Left lung (tissue), 10 donors: ENCODE measurements around the gene TRERF1. TPM values are rescaled to one million over a fixed set of nuclear protein-coding genes. Genes with fewer than 3 reads are reported as not detected.

Source experiments
- ATAC-seq: fragments of 200-7000 bp; cut with Tn5 transposase; one replicate; pipeline ENCODE4 v1.9.1; 2020; ENCODE audit warnings: moderate library complexity
- DNase-seq, 4 donors: peaks; one replicate each; pipeline ENCODE4 v3.0.0-alpha.2; 2013 to 2020
- H3K27ac ChIP-seq, 2 donors: fragments of 200-600 bp; sonication (generic) in 1 of 2; one replicate each; pipeline versions ENCODE4 v1.5.0 to v1.8.0; 2020 to 2021
- H3K27me3 ChIP-seq, 2 donors: fragments of 200-600 bp; sonication (generic) in 1 of 2; one replicate each; pipeline versions ENCODE4 v1.5.0 to v1.8.0; 2020 to 2021
- H3K36me3 ChIP-seq, 2 donors: fragments of 200-600 bp; sonication (generic) in 1 of 2; one replicate each; pipeline versions ENCODE4 v1.5.0 to v1.8.0; 2020 to 2021
- H3K4me1 ChIP-seq, 2 donors: fragments of 200-600 bp; one replicate each; pipeline ENCODE4 v1.8.0; 2021
- H3K4me3 ChIP-seq, 2 donors: fragments of 200-600 bp; sonication (generic) in 1 of 2; one replicate each; pipeline versions ENCODE4 v1.5.0 to v1.8.0; 2020 to 2021; ENCODE audit warnings: mild to moderate bottlenecking in 1 of 2
- H3K9me3 ChIP-seq, 2 donors: fragments of 200-600 bp; sonication (generic) in 1 of 2; one replicate each; pipeline versions ENCODE4 v1.5.0 to v1.8.0; 2020 to 2021
- intact Hi-C, 2 donors: fragments of 100-400 bp; cut with DNase I; formaldehyde crosslinking; loops; one replicate each; pipeline versions ENCODE4 v1.11.2 to v1.14.2; 2022
- polyA plus RNA-seq, 6 donors: library from polyadenylated mRNA; unstranded; fragments of 120-200 nt; gene quantifications; one replicate each; pipeline ENCODE4 v1.2.1, GENCODE V29; 2013; ENCODE audit not compliant: insufficient read length in 6 of 6
- total RNA-seq, 2 donors: library from RNA; stranded (reverse); fragmentation: NEBNext Ultra II Directional; extraction: Animal tissue kit (Norgen Biotek cat#: 25700); gene quantifications; one replicate each; pipeline ENCODE4 v1.2.1, GENCODE V29; 2021
- TF ChIP-seq, protein P1 (sequence below), 2 donors: fragments of 200-600 bp; sonication (generic) in 1 of 2; IDR thresholded peaks; one replicate each; pipeline versions ENCODE4 v1.5.0 to v1.8.0; 2021; ENCODE audit warnings: antibody characterized with exemption in 2 of 2
- donor health status: DM: no; HTN: yes; CAD: no.
- donor health status: DM: no; HTN: no; CAD: no.

Gene TRERF1
- total and polyA plus RNA-seq, 8 donors: 3.7 to 24.9 (median 20.7) TPM

DNA sequence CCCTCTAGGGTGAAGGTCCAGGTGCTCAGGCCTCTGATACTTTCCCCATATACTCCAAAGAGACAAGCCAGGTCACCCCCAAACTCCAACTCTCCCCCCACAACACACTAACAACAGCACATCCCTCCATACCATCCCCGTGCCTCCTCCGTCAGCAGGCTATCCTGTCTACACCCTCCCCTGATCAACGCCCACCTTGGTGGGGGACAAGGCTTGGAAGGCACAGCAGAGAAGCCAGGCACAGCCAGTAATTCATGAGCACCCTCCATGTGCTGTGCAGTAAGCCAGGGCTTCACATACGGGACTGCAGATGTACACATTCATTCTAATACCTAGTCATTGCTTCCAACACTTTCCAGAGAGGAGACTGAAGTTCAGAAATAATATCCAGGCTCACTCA lies 57.6 kb downstream of the TRERF1 start:
- TF ChIP-seq, protein P1, sequence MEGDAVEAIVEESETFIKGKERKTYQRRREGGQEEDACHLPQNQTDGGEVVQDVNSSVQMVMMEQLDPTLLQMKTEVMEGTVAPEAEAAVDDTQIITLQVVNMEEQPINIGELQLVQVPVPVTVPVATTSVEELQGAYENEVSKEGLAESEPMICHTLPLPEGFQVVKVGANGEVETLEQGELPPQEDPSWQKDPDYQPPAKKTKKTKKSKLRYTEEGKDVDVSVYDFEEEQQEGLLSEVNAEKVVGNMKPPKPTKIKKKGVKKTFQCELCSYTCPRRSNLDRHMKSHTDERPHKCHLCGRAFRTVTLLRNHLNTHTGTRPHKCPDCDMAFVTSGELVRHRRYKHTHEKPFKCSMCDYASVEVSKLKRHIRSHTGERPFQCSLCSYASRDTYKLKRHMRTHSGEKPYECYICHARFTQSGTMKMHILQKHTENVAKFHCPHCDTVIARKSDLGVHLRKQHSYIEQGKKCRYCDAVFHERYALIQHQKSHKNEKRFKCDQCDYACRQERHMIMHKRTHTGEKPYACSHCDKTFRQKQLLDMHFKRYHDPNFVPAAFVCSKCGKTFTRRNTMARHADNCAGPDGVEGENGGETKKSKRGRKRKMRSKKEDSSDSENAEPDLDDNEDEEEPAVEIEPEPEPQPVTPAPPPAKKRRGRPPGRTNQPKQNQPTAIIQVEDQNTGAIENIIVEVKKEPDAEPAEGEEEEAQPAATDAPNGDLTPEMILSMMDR (IDR thresholded peaks at IDR 0.05): no peak
- Histone ChIP-seq H3K36me3 (no peaks in the 10 kb centered on the region), H3K4me1 (peaks cover 0 to 28% of the 10 kb centered on the region in 2 donors), H3K9me3 (no peaks in the 10 kb centered on the region), H3K27me3 (no peaks in the 10 kb centered on the region), H3K27ac (no peak overlapping the region), H3K4me3 (no peak overlapping the region)
- intact Hi-C loops: no loop called here
- DNase-seq (no peak), ATAC-seq (no peak)

DNA sequence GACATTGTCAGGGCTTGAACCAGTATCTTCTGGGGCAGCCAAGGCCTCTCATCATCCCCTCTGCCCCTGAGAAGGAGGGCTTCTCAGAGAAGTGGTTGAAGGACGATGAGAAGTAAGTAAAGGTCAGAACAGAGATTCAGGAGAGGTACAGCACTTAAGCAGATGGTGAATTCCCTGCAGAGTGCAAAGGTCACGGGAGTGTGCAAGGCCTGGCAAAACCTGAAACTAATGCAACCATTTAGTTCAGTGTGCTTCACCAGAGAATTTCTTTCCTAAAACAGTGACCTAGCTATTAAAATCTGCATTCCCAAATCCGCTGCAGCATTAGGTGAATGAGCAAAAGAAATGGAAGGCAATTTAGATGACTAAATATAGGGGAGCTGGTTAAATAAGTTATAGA lies 58.4 kb downstream of the TRERF1 start:
- Histone ChIP-seq H3K4me1 (peaks cover 0 to 28% of the 10 kb centered on the region in 2 donors), H3K27ac (no peak overlapping the region), H3K4me3 (no peak overlapping the region), H3K36me3 (no peaks in the 10 kb centered on the region), H3K27me3 (no peaks in the 10 kb centered on the region), H3K9me3 (no peaks in the 10 kb centered on the region)
- DNase-seq (no peak), ATAC-seq (no peak)
- intact Hi-C loops: no loop called here
- TF ChIP-seq, protein P1 (IDR thresholded peaks at IDR 0.05): no peak

DNA sequence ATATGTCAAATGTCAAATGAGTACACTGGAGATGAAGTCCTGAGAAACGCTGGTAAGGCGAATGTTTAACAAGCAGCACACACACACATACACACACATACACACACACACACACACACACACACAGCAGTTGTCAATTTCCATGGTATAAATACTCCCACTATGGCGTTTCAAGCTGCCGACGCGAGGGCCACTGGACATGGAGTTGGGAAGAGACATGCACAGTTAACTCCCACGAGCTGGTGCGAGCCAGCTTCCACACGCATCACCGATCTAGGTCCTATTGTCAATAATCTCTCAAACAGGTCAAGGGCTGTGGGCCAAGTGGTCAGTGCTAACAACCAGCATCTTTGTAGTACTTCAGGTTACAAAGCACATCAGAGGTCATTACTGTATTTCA lies 58.9 kb downstream of the TRERF1 start:
- no peak for DNase-seq
- intact Hi-C loops: no loop called here

DNA sequence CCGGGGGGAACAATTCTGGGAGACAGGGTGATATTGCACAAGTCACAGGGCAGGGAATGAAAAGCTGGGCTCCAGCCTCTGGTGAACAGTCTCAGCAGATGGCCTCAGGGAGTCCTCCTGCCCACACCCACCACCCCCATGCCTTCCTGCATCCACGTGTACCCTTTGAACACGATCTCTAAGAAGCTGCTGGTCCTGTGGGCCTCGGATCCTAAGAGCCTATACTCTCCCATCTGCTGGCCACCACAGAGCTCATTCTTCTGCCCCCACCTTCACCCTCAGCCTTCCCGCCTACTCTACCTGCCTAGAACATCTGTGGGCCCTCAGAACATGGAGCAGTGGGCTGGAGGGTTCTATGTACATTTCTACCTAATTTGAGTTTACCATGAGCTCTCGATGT lies 60.3 kb downstream of the TRERF1 start:
- Histone ChIP-seq H3K27ac (no peak overlapping the region), H3K4me1 (peaks cover 0 to 44% of the 10 kb centered on the region in 2 donors), H3K9me3 (no peaks in the 10 kb centered on the region), H3K4me3 (no peak overlapping the region), H3K36me3 (no peaks in the 10 kb centered on the region), H3K27me3 (no peaks in the 10 kb centered on the region)
- TF ChIP-seq, protein P1 (IDR thresholded peaks at IDR 0.05): no peak
- DNase-seq: no peak
- intact Hi-C loops: no loop called here
- ATAC-seq: no peak

More for the DNA sequence above, 58.9 kb downstream of the TRERF1 start:
- H3K4me3 ChIP-seq: no peak overlapping the region
- TF ChIP-seq, protein P1 (IDR thresholded peaks at IDR 0.05): no peak
- no peaks in the 10 kb centered on the region for H3K27me3 ChIP-seq
- H3K4me1 ChIP-seq: peaks cover 0 to 31% of the 10 kb centered on the region in 2 donors
- ATAC-seq: no peak
- H3K27ac ChIP-seq: no peak overlapping the region
- H3K9me3 ChIP-seq: no peaks in the 10 kb centered on the region
- H3K36me3 ChIP-seq: no peaks in the 10 kb centered on the region

DNA sequence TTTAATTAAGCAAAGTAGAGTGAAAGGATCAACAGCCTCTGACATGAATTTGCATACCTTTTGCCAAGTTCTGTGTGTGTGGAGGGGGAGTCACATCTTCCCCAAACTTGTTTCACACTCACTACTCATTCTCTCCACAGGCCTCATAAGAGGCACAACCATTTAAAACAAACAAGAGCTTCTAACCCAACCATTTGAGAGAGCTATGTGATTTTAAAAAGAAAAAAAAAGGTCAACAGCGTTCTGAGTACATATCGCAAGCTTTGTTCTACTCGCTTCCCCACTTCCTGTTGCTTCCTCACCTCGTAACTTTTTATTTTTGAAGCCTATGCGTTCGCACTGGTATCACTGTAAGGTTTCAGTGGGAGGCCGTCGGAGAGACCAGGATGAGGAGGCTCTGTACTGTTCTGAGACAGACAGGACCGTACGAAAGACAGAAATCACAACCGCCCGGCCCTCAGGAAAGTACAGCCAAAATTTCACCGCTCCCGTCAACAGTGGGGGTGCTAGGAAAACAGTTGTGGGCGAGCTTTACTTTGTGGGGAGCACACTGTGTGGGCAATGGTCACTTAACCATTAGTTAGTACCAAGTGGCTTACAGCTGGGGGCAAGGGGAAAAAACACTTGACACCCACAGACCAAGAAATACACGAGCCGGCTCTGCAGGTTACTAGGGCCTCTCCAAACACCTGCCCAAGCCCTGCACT lies 61.3 kb downstream of the TRERF1 start:
- TF ChIP-seq, protein P1 (IDR thresholded peaks at IDR 0.05): no peak
- H3K27ac ChIP-seq: peak overlapping the region in 1 of 2 donors; percentile 49
- intact Hi-C loops: no loop called here
- no peaks in the 10 kb centered on the region for H3K36me3 ChIP-seq
- ATAC-seq (peak; percentile 50), DNase-seq (no peak)
- no peaks in the 10 kb centered on the region for H3K9me3 ChIP-seq
- H3K4me1 ChIP-seq: peaks cover 0 to 42% of the 10 kb centered on the region in 2 donors
- H3K27me3 ChIP-seq: no peaks in the 10 kb centered on the region
- H3K4me3 ChIP-seq: no peak overlapping the region
